Keratinocyte (primary cell): ENCODE results near the gene DBX2. TPM values are rescaled to one million over a fixed set of nuclear protein-coding genes. Genes with fewer than 3 reads are reported as not detected.

Source experiments
- DNase-seq: peaks from one replicate; pipeline ENCODE4 v3.0.0-alpha.2; 2011; ENCODE audit warnings: low read depth, missing footprints, low spot score
- FAIRE-seq: peaks from 2 replicates; lab custom pipeline; 2011; peaks lifted over from hg19 to GRCh38; lab: Jason Lieb, UNC
- H2AFZ ChIP-seq: 2 replicates; pipeline ENCODE4 v1.6.0; 2012; ENCODE audit warnings: low read length, control low read depth, inconsistent platforms; ENCODE audit not compliant: control insufficient read depth
- H3K27ac ChIP-seq: 2 replicates; pipeline ENCODE4 v1.5.1; 2011; ENCODE audit warnings: low read length; ENCODE audit not compliant: control insufficient read depth, insufficient read depth
- H3K27me3 ChIP-seq: 3 replicates; pipeline ENCODE4 v1.6.0; 2011; ENCODE audit warnings: low read length; ENCODE audit not compliant: control insufficient read depth, insufficient read depth; ENCODE audit errors: extremely low read depth
- H3K36me3 ChIP-seq, 2 experiments: 2 replicates in 1 of 2; 3 replicates in 1 of 2; pipeline ENCODE4 v1.5.1; 2011; ENCODE audit warnings: low read length in 2 of 2, mild to moderate bottlenecking in 1 of 2; ENCODE audit not compliant: control insufficient read depth in 2 of 2, insufficient read depth in 2 of 2; ENCODE audit errors: extremely low read depth in 1 of 2
- H3K4me1 ChIP-seq: 3 replicates; pipeline ENCODE4 v1.5.1; 2011; ENCODE audit warnings: low read length; ENCODE audit not compliant: control insufficient read depth, insufficient read depth; ENCODE audit errors: extremely low read depth
- H3K4me2 ChIP-seq: 3 replicates; pipeline ENCODE4 v1.6.0; 2011; ENCODE audit warnings: low read depth, low read length; ENCODE audit not compliant: control insufficient read depth, insufficient read depth; ENCODE audit errors: extremely low read depth
- H3K4me3 ChIP-seq, 3 experiments: fragments of 200-600 bp in 1 of 3; sonication (generic) in 1 of 3; 2 replicates in 2 of 3; 3 replicates in 1 of 3; pipeline ENCODE4 v1.5.1; 2011 to 2016; ENCODE audit warnings: low read length in 3 of 3, mild to moderate bottlenecking in 3 of 3, control low read depth in 2 of 3, inconsistent platforms in 1 of 3, low read depth in 1 of 3, mixed read lengths in 1 of 3, mixed run types in 1 of 3, moderate library complexity in 1 of 3; ENCODE audit not compliant: control insufficient read depth in 2 of 3, insufficient read depth in 2 of 3; ENCODE audit errors: extremely low read depth in 1 of 3
- H3K79me2 ChIP-seq: 2 replicates; pipeline ENCODE4 v1.6.0; 2012; ENCODE audit warnings: low read length; ENCODE audit not compliant: control insufficient read depth, insufficient read depth
- H3K9ac ChIP-seq: 3 replicates; pipeline ENCODE4 v1.6.0; 2011; ENCODE audit warnings: low read length; ENCODE audit not compliant: control insufficient read depth, insufficient read depth; ENCODE audit errors: extremely low read depth
- H3K9me1 ChIP-seq: 3 replicates; pipeline ENCODE4 v1.6.0; 2011; ENCODE audit warnings: low read length; ENCODE audit not compliant: control insufficient read depth, insufficient read depth; ENCODE audit errors: extremely low read depth
- H3K9me3 ChIP-seq: 2 replicates; pipeline ENCODE4 v1.5.1; 2012; ENCODE audit warnings: low read depth, low read length; ENCODE audit not compliant: control insufficient read depth
- H4K20me1 ChIP-seq: 3 replicates; pipeline ENCODE4 v1.6.0; 2011; ENCODE audit warnings: low read length; ENCODE audit not compliant: control insufficient read depth, insufficient read depth; ENCODE audit errors: extremely low read depth
- EZH2 ChIP-seq: IDR thresholded peaks from one replicate; pipeline ENCODE4 v1.6.1; 2012; ENCODE audit warnings: inconsistent platforms, mild to moderate bottlenecking, low read length, moderate library complexity
- dilution Hi-C: fragments of 300-500 bp; cut with MboI; formaldehyde crosslinking; loops from one replicate; pipeline ENCODE4 v1.7.0; 2020; ENCODE audit warnings: low sequenced_read_pairs; ENCODE audit not compliant: extremely low pct_ligation_motif_present
- polyA plus RNA-seq, 5 experiments: library from polyadenylated mRNA; depleted of rRNA in 3 of 5; stranded (reverse) in 3 of 5; stranded (forward) in 1 of 5; unstranded in 1 of 5; fragments of >200 nt; gene quantifications; 1 replicate in 1 of 5; 2 replicates in 3 of 5; 3 replicates in 1 of 5; pipeline versions ENCODE4 v1.2.1 to v1.2.3, GENCODE V29; 2011 to 2012; ENCODE audit warnings: missing spikeins in 2 of 5, low read depth in 1 of 5, low replicate concordance in 1 of 5
- TF ChIP-seq, protein P1 (sequence below), 3 experiments: IDR thresholded peaks in 1 of 3; conservative IDR thresholded peaks in 1 of 3; optimal IDR thresholded peaks in 1 of 3; 2 replicates in 2 of 3; 3 replicates in 1 of 3; pipeline versions ENCODE3 to v1.5.1; 2011; ENCODE audit warnings: low read length in 3 of 3, mild to moderate bottlenecking in 3 of 3, moderate library complexity in 2 of 3, control low read depth in 1 of 3, inconsistent platforms in 1 of 3; ENCODE audit not compliant: insufficient read depth in 2 of 3; ENCODE audit errors: extremely low read depth in 1 of 3

The DBX2 gene
- polyA plus RNA-seq, 1 donor (not counting 4 experiments of a cell fraction or from before 2014, with no cell fraction given), result not detected

GRCh38 chr12:45034861-45035265, 16.0 kb downstream of the DBX2 start:
- no peaks in the 10 kb centered on the region for H3K79me2 ChIP-seq
- H3K4me3 ChIP-seq, result no peak overlapping the region
- H3K9me1 ChIP-seq, result no peaks in the 10 kb centered on the region
- no peaks in the 10 kb centered on the region for H3K4me1 ChIP-seq
- DNase-seq (no peak), FAIRE-seq (no peak)
- H2AFZ ChIP-seq, result no peak overlapping the region
- H3K9ac ChIP-seq, result no peak overlapping the region
- TF ChIP-seq EZH2, result no peak
- TF ChIP-seq, protein P1, sequence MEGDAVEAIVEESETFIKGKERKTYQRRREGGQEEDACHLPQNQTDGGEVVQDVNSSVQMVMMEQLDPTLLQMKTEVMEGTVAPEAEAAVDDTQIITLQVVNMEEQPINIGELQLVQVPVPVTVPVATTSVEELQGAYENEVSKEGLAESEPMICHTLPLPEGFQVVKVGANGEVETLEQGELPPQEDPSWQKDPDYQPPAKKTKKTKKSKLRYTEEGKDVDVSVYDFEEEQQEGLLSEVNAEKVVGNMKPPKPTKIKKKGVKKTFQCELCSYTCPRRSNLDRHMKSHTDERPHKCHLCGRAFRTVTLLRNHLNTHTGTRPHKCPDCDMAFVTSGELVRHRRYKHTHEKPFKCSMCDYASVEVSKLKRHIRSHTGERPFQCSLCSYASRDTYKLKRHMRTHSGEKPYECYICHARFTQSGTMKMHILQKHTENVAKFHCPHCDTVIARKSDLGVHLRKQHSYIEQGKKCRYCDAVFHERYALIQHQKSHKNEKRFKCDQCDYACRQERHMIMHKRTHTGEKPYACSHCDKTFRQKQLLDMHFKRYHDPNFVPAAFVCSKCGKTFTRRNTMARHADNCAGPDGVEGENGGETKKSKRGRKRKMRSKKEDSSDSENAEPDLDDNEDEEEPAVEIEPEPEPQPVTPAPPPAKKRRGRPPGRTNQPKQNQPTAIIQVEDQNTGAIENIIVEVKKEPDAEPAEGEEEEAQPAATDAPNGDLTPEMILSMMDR (optimal IDR thresholded peaks at IDR 0.05 in 1 of 3, IDR thresholded peaks at IDR 0.05 in 1 of 3, conservative IDR thresholded peaks at IDR 0.05 in 1 of 3; ENCODE audit: extremely low read depth in 1 of 3, insufficient read depth in 2 of 3, low read length in 3 of 3), result no peak
- no peaks in the 10 kb centered on the region for H4K20me1 ChIP-seq
- H3K27me3 ChIP-seq, result peaks cover 3% of the 10 kb centered on the region
- H3K36me3 ChIP-seq, result no peaks in the 10 kb centered on the region
- dilution Hi-C loops, result no loop called here
- H3K9me3 ChIP-seq, result no peaks in the 10 kb centered on the region
- no peak overlapping the region for H3K27ac ChIP-seq
- H3K4me2 ChIP-seq, result no peak overlapping the region

GRCh38 chr12:45017916-45018315, 33.0 kb downstream of the DBX2 start:
- Histone ChIP-seq H3K9me1 (no peaks in the 10 kb centered on the region), H4K20me1 (no peaks in the 10 kb centered on the region)
- no peak for DNase-seq

More at GRCh38 chr12:45017916-45018315, 33.0 kb downstream of the DBX2 start:
- Histone ChIP-seq H3K4me3 (no peak overlapping the region), H3K9ac (no peak overlapping the region), H3K4me1 (no peaks in the 10 kb centered on the region), H3K27ac (no peak overlapping the region), H3K79me2 (no peaks in the 10 kb centered on the region), H2AFZ (no peak overlapping the region), H3K9me3 (no peaks in the 10 kb centered on the region), H3K27me3 (no peaks in the 10 kb centered on the region), H3K36me3 (no peaks in the 10 kb centered on the region), H3K4me2 (no peak overlapping the region)
- FAIRE-seq, result no peak
- no peak for TF ChIP-seq EZH2
- TF ChIP-seq, protein P1 (optimal IDR thresholded peaks at IDR 0.05 in 1 of 3, IDR thresholded peaks at IDR 0.05 in 1 of 3, conservative IDR thresholded peaks at IDR 0.05 in 1 of 3; ENCODE audit: extremely low read depth in 1 of 3, insufficient read depth in 2 of 3, low read length in 3 of 3), result no peak
- dilution Hi-C loops, result no loop called here
